SH-SY5Y (cell line): ENCODE measurements around the gene CHCHD5.

Experiments used
- GATA2 ChIP-seq: IDR thresholded peaks from 2 replicates; pipeline ENCODE4 v1.6.1; 2011; ENCODE audit warnings: mild to moderate bottlenecking, low read depth, low read length
- GATA3 ChIP-seq: IDR thresholded peaks from 2 replicates; pipeline ENCODE4 v1.6.1; 2011; ENCODE audit warnings: low read depth, mild to moderate bottlenecking, low read length, moderate library complexity

Gene CHCHD5

DNA sequence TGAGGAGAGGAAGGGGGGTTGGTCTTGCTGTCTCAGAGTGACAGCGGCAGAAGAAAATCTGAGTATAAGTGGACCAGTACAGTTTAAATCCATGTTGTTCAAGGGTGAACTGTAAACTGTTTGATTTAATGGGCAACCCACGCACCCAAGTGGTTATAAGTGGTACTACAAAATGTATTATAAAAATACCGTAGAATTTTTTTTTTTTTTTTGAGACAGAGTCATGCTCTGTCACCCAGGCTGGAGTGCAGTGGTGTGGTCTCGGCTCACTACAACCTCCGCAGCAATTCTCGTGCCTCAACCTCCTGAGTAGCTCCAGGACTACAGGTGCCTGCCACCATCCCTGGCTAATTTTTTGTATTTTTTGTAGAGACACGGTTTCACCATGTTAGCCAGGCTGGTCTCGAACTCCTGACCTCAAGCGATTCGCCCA lies 2.1 kb upstream of the CHCHD5 start:
- TF ChIP-seq GATA3 = no peak
- TF ChIP-seq GATA2 = no peak

DNA sequence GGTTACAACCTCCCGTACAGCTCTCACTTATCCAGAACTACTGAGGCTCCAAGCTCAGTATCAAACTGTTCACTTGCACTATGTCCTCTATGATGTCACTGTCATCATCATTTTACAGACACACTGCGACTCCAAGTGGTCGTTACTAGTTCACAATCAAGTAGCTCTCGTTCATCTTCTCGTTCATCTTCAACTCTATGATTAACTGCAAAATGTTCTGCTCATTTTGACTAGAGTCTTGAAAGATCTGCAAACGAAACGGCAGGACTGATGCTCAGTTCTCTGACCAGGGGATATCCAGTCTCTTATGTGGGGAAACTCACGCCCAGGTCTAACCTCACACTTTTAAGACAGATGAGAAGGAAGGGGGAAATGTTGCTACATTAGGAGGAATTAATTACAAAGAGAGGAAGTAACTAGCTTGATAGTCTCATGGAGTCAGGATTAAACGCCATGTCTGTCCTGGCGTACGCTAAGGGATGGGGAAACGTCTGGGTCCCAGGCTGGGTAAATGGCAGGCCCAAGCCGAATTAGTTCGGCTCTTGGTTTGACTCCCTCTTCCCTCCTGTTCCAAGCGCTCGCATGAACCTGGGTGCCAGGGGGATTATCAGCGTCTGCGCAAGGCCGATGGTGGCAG lies 794 bp upstream of the CHCHD5 start:
- TF ChIP-seq GATA3 (no peak), GATA2 (no peak)

- TF ChIP-seq GATA2 (no peak), GATA3 (no peak)
Measured at GRCh38 chr2:112584891-112585250, 462 bp downstream of the CHCHD5 start.

GRCh38 chr2:112585400-112585799 lies 991 bp downstream of the CHCHD5 start:
- TF ChIP-seq GATA2 (no peak), GATA3 (no peak)

- TF ChIP-seq GATA2 (no peak), GATA3 (no peak)
Measured at GRCh38 chr2:112585873-112586464, 1.6 kb downstream of the CHCHD5 start.

GRCh38 chr2:112588611-112589045 lies 4.2 kb downstream of the CHCHD5 start:
- TF ChIP-seq GATA3 (no peak), GATA2 (no peak)

- TF ChIP-seq GATA3 = no peak
- TF ChIP-seq GATA2 = no peak
Measured at GRCh38 chr2:112591413-112591812, 7.0 kb downstream of the CHCHD5 start.

DNA sequence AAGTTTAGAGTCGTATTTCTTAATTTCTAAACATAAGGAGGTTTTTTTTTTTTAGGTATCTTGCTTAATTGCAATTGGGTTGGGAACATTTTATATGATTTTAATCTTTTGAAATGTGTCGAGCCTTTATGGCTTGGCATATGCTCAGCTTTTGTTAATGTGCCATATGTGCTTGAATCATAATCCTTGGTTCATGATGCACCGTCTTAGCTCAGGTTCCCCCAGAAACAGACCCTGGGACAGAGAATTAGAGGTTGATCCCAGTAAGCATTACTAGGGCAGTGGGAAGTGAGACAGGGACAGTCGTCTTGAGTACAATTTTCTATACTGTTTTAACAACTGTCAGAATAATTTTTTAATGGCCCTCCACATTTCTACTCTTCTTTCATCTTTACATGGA lies 9.3 kb downstream of the CHCHD5 start:
- TF ChIP-seq GATA3 (no peak), GATA2 (no peak)

DNA sequence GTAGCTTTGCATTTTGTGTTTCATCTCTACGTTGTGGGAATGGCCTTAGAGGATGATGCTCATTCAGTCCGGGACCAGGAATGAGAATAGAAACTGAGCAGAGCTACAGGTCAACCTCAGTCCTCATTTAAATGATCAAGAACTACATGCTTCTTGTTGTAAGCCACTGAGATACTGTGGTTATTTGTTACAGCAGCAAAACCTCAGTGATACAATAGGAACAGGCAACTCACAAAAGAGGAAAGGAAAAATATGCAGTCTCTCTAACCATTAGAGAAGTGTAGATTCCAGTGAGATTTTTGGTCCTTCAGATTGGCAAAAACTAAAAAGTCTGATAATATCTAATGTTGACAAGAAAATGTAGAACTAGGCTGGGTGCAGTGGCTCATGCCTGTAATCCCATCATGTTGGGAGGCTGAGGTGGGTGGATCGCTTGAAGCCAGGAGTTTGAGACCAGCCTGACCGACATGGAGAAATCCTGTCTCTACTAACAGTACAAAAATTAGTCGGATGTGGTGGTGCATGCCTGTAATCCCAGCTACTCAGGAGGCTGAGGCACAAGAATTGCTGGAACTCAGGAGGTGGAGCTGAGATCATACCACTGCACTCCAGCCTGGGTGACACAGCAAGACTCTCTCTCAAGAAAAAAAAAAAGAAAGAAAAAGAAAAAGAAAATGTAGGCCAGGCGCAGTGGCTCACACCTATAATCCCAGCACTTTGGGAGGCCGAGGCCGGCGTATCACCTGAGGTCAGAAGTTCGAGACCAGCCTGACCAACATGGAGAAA lies 13.3 kb downstream of the CHCHD5 start:
- TF ChIP-seq GATA2 (no peak), GATA3 (no peak)

DNA sequence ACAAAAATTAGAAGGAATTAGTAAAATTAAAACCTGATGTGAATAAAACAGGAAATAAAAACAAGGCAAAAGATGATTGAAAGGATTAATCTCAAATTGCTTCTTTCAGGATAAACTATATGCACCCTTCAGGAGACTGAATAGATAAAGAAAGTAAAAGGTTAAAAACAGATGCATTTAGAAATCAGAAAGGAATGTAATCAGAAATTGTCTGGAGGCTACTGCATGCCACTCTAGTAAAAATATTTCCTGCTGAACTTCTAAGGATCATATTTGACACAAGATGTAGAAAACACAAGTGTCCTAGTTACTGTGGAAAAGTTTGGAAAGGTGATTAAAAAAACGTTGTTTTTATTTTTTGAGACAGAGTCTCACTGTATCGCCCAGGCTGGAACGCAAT lies 16.2 kb downstream of the CHCHD5 start:
- TF ChIP-seq GATA2 = no peak
- TF ChIP-seq GATA3 = no peak

GRCh38 chr2:112601754-112602153 lies 17.3 kb downstream of the CHCHD5 start:
- TF ChIP-seq GATA2 (no peak), GATA3 (no peak)

- no peak for TF ChIP-seq GATA2
Measured at GRCh38 chr2:112602917-112603316, 18.5 kb downstream of the CHCHD5 start.

DNA sequence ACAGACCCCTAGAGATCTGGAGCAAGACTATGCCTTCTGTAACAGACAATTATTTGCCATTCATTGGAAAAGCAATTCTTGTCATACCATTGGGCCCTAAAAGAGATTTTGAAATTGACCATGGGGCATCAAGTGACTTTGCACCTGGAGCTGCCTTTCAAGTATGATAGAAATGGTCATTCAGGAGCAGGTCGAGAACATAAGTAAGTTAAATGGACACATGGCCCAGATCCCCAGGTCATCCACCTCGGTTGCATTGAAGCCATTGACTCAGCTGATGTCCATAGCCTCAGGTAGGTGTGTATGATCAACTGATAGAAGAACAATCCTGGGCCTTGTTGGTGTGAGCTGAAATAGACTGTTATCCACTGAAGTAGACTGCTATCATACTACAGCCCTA lies 19.3 kb downstream of the CHCHD5 start:
- TF ChIP-seq GATA2 (no peak), GATA3 (no peak)

GRCh38 chr2:112604952-112605351 lies 20.5 kb downstream of the CHCHD5 start:
- TF ChIP-seq GATA3 = no peak
- no peak for TF ChIP-seq GATA2

DNA sequence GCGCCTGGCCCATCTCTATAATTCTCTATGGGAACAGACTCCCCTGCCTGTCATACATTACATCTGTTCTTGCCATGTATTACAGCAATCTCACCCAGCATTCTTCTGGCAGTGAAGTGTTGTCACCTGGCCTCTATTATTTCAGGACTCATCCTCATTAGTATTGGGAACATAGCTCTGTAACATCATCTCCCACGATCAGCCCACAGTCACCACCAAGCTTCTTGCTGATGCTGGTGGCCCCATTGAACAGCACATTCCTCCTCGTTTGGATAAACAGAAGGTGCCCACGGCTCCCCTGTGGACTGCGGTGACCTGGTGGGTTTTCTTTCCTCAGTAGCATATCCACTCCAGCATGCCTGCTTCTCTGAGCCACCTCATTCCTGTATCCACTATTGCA lies 21.5 kb downstream of the CHCHD5 start:
- TF ChIP-seq GATA3 = no peak
- TF ChIP-seq GATA2 = no peak
